Aorta (tissue), 5 donors: ENCODE results near the gene ENDOU. TPM values are rescaled to one million over a fixed set of nuclear protein-coding genes. Genes with fewer than 3 reads are reported as not detected.

Experiments
- ATAC-seq: fragments of 200-7000 bp; cut with Tn5 transposase; one replicate; pipeline ENCODE4 v1.9.1; 2022; ENCODE audit warnings: moderate library complexity; ENCODE audit not compliant: low FRiP score
- DNase-seq, 2 donors: peaks; one replicate each; pipeline ENCODE4 v3.0.0-alpha.2; 2020
- H3K27ac ChIP-seq, 2 donors: one replicate each; pipeline ENCODE4 v1.5.1; 2013; ENCODE audit warnings: low read length in 2 of 2, mild to moderate bottlenecking in 2 of 2, moderate library complexity in 2 of 2, control low read depth in 1 of 2, inconsistent platforms in 1 of 2, low read depth in 1 of 2
- H3K27me3 ChIP-seq, 2 donors: one replicate each; pipeline ENCODE4 v1.6.1; 2013; ENCODE audit warnings: control low read depth in 1 of 2, low read length in 1 of 2, mild to moderate bottlenecking in 1 of 2, moderate library complexity in 1 of 2; ENCODE audit not compliant: insufficient read depth in 2 of 2, control insufficient read depth in 1 of 2
- H3K36me3 ChIP-seq, 2 donors: one replicate each; pipeline ENCODE4 v1.6.1; 2013; ENCODE audit warnings: control low read depth in 1 of 2, low read length in 1 of 2, mild to moderate bottlenecking in 1 of 2; ENCODE audit not compliant: insufficient read depth in 2 of 2, control insufficient read depth in 1 of 2
- H3K4me1 ChIP-seq, 2 donors: one replicate each; pipeline ENCODE4 v1.6.1; 2013; ENCODE audit warnings: low read length in 2 of 2, control low read depth in 1 of 2, mild to moderate bottlenecking in 1 of 2, moderate library complexity in 1 of 2; ENCODE audit not compliant: insufficient read depth in 2 of 2, control insufficient read depth in 1 of 2
- H3K4me3 ChIP-seq, 2 donors: one replicate each; pipeline ENCODE4 v1.5.1; 2013; ENCODE audit warnings: low read length in 2 of 2, control low read depth in 1 of 2, mild to moderate bottlenecking in 1 of 2
- H3K9me3 ChIP-seq: one replicate; pipeline ENCODE4 v1.6.1; 2013; ENCODE audit warnings: mild to moderate bottlenecking, low read length; ENCODE audit not compliant: control insufficient read depth
- WGBS, 2 donors: extraction: QIAGEN DNeasy Blood & Tissue Kit; methylation state at CpG; one replicate each; pipeline ENCODE4 v1.1.7; 2013; 5-methylcytosine and 5-hydroxymethylcytosine counted together
- intact Hi-C, 2 donors: fragments of 100-400 bp; cut with DNase I; formaldehyde crosslinking; loops; one replicate each; pipeline versions ENCODE4 v1.14.2 to v1.15.0; 2022
- polyA plus RNA-seq, 2 donors: library from polyadenylated mRNA; stranded (reverse); fragments of 200-250 nt; gene quantifications; one replicate each; pipeline ENCODE4 v1.2.3, GENCODE V29; 2013
- total RNA-seq, 2 donors: library from RNA; stranded (reverse); fragmentation: NEBNext Ultra II Directional; extraction: Animal tissue kit (Norgen Biotek cat#: 25700); gene quantifications; one replicate each; pipeline ENCODE4 v1.2.1, GENCODE V29; 2021
- donor health status: healthy with polysubstance abuse.
- donor health status: Bipolar disorder and iron deficiency.
- donor health status: DM: no; HTN: no; CAD: no.
- donor health status: DM: no; HTN: no; CAD: no.
- donor health status: DM: yes; HTN: yes; CAD: no.

The ENDOU gene
- total and polyA plus RNA-seq, 4 donors = 0.29 to 1.7 (median 0.74) TPM; not detected in 1

DNA sequence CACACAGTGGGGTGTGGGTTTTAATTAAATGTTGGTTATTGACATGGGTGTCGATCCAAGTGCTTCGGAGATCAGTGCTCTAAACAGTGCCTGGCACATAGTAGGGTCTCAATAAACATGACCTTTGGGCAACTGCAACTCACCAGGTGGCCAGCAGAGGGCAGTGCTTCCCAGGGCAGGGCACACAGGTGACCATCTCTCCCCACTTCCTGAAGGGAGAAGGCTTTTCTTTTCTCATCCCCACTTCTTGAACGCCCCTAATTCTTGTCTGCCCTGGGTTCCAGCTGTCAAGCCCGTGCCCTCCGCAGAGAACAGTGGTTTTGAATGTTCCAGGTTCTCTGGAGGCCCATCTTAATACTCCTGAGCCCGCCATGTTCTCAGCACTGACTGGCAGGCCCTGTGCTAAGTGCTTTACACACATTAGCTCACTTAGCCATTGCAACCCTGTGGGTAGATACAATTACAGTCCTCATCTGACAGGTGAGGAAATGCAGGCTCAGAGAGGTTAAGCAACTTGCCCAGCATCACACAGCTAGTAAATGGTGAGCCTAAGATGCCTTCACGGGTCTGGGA is 17.0 kb upstream of the ENDOU start:
- intact Hi-C loops = loop anchor here (2.0 kb wide), 1 partner anchor 24 kb away; no protein-coding TSS in a partner anchor
- Histone ChIP-seq H3K4me3 (no peak overlapping the region), H3K36me3 (no peaks in the 10 kb centered on the region), H3K4me1 (no peaks in the 10 kb centered on the region), H3K27ac (no peak overlapping the region), H3K9me3 (no peaks in the 10 kb centered on the region), H3K27me3 (no peaks in the 10 kb centered on the region)
- DNase-seq (peak in 1 of 2 donors; percentile 90), ATAC-seq (no peak)
- WGBS, 2 donors = 83 to 84% methylated on average over 7 of the region's 7 CpGs

DNA sequence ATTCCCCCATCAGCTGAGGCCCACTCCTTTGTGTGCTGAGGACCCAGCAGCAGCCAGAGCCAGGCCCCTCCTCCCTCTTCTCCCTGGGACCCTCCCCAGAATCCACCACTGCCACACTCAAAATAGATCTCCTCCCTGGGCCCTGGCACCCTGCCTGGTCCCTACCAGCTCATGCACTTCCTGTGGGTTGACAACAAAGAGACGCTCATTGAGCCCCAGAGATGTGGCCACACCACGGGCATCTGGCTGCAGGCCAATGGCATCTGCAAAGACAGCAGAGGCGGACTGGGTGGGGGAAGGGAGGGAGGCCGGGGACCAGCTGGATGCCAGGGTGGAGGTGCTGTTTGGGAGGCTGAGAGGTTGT is 16.0 kb upstream of the ENDOU start:
- no peaks in the 10 kb centered on the region for H3K27me3 ChIP-seq
- intact Hi-C loops = no loop called here
- H3K4me3 ChIP-seq = no peak overlapping the region
- no peaks in the 10 kb centered on the region for H3K9me3 ChIP-seq
- ATAC-seq (no peak), DNase-seq (peak; percentile 88 to 93)
- WGBS, 2 donors = 2 to 9% methylated on average over 4 of the region's 4 CpGs
- no peaks in the 10 kb centered on the region for H3K36me3 ChIP-seq
- no peak overlapping the region for H3K27ac ChIP-seq
- peaks cover 0 to 1% of the 10 kb centered on the region in 2 donors for H3K4me1 ChIP-seq

DNA sequence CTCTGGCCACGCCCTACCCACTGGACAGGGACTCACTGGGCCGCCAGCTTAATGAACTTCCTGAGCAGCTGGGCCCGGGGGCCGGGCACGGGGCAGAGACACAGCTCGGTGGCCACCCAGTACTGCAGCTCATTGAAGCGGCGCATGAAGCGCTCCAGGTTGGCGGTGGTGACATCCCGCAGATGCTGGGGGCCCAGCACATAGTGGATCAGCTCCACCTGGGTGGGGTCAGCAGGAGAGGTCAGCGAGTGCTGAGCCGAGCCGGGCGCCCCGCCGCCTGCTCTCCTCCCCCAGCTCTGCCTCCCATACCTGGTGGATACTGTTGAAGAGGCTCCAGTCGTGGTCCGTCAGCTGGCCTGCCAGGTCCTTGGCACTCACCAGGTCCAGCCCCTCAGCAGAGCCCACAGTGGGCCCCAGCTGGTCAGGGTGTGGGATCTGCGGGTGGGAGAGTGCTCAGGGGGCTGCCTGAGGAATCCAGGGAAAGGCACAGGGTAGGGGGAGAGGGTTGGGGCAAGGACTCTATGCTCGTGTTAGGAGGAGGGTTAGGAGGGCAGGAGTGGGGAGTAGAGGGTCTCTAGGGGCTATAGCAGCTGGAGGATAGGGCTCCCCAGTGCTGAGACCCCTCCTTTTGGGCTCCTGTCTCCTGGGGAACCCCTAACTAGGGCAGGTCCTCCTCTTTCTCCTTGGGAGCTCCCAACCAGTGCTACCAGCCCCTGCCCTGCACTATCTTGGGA is 15.5 kb upstream of the ENDOU start:
- DNase-seq (no peak), ATAC-seq (no peak)
- no peaks in the 10 kb centered on the region for H3K36me3 ChIP-seq
- no peak overlapping the region for H3K27ac ChIP-seq
- peaks cover 0 to 1% of the 10 kb centered on the region in 2 donors for H3K4me1 ChIP-seq
- H3K4me3 ChIP-seq = no peak overlapping the region
- H3K27me3 ChIP-seq = no peaks in the 10 kb centered on the region
- intact Hi-C loops = no loop called here
- H3K9me3 ChIP-seq = no peaks in the 10 kb centered on the region
- WGBS, 2 donors = 85 to 90% methylated on average over 21 of the region's 21 CpGs

GRCh38 chr12:47739979-47740378 is 14.7 kb upstream of the ENDOU start:
- no peak overlapping the region for H3K27ac ChIP-seq
- intact Hi-C loops = no loop called here

DNA sequence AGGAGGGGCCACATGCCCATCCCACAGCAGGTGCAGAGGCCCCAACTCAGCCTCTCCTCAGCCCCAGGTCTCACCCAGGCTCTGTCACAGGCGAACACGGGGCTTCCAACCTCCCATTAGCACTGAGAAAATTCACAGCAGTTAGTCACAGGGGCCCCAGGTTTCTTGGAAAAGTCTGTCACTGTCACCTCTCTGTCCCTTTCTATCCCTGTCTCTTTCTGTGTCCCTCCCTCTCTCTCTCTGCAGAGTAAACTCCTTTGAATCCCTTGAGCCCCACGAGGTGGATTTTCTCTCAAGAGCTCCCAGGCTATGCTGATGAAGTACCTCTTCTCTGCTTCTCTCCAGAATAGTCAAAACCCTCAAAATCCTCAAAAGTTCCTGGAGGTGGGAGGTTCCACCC is 14.0 kb upstream of the ENDOU start:
- Histone ChIP-seq H3K9me3 (no peaks in the 10 kb centered on the region), H3K27ac (no peak overlapping the region), H3K4me1 (peaks cover 0 to 1% of the 10 kb centered on the region in 2 donors), H3K36me3 (no peaks in the 10 kb centered on the region), H3K4me3 (no peak overlapping the region), H3K27me3 (no peaks in the 10 kb centered on the region)
- no peak for ATAC-seq
- WGBS, 2 donors = 89 to 92% methylated on average over 3 of the region's 3 CpGs
- DNase-seq = no peak
- intact Hi-C loops = no loop called here

More at GRCh38 chr12:47739979-47740378, 14.7 kb upstream of the ENDOU start:
- 91 to 95% methylated on average over 12 of the region's 12 CpGs for WGBS, 2 donors
- ATAC-seq (no peak), DNase-seq (no peak)
- H3K9me3 ChIP-seq = no peaks in the 10 kb centered on the region
- H3K4me1 ChIP-seq = peaks cover 0 to 1% of the 10 kb centered on the region in 2 donors
- no peaks in the 10 kb centered on the region for H3K36me3 ChIP-seq
- H3K27me3 ChIP-seq = no peaks in the 10 kb centered on the region
- H3K4me3 ChIP-seq = no peak overlapping the region

GRCh38 chr12:47737936-47738594 is 12.8 kb upstream of the ENDOU start:
- Histone ChIP-seq H3K4me3 (no peak overlapping the region), H3K36me3 (no peaks in the 10 kb centered on the region), H3K4me1 (peaks cover 0 to 1% of the 10 kb centered on the region in 2 donors), H3K27me3 (no peaks in the 10 kb centered on the region), H3K27ac (peak overlapping the region in 1 of 2 donors; percentile 55), H3K9me3 (no peaks in the 10 kb centered on the region)
- WGBS, 2 donors = 84 to 87% methylated on average over 17 of the region's 17 CpGs
- no peak for DNase-seq
- no peak for ATAC-seq
- intact Hi-C loops = loop anchor here in 1 of 2 donors (2.0 kb wide), 1 partner anchor 21 kb away; no protein-coding TSS in a partner anchor

- Histone ChIP-seq H3K9me3 (no peaks in the 10 kb centered on the region), H3K36me3 (no peaks in the 10 kb centered on the region), H3K4me3 (no peak overlapping the region), H3K27me3 (no peaks in the 10 kb centered on the region), H3K27ac (peak overlapping the region; percentile 10 to 90), H3K4me1 (peaks cover 0 to 1% of the 10 kb centered on the region in 2 donors)
- DNase-seq (peak; percentile 93 to 95), ATAC-seq (peak; percentile 91)
- intact Hi-C loops = loop anchor here in 1 of 2 donors (2.0 kb wide), 1 partner anchor 20 kb away; no protein-coding TSS in a partner anchor
- 10% methylated on average over 19 of the region's 19 CpGs for WGBS, 2 donors
These were observed 11.8 kb upstream of the ENDOU start for GRCh38 chr12:47736877-47737676.

DNA sequence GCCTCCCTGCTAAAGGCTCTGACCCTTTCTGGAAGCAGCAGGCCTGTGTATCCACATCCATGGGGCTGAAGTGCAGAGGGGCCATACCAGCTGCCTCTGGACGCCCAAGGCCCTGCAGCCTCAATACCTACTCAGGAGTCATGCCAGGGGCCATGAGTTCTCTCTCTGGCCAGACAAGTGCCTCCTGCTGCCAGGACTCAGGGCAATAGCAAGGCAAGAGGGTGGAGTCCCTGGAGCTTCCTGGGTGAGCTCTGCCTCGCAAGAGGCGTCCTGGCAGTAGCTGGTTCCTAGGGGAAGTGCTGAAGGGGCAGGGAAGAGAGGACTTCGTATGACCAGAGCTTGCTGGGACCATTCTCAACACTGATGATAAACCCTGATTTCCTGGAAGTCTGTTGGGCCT is 10.9 kb upstream of the ENDOU start:
- peaks cover 0 to 1% of the 10 kb centered on the region in 2 donors for H3K4me1 ChIP-seq
- peak overlapping the region in 1 of 2 donors; percentile 90 for H3K27ac ChIP-seq
- 14 to 30% methylated on average over 4 of the region's 4 CpGs for WGBS, 2 donors
- intact Hi-C loops = loop anchor here in 1 of 2 donors (2.0 kb wide), 1 partner anchor 19 kb away; no protein-coding TSS in a partner anchor
- H3K36me3 ChIP-seq = no peaks in the 10 kb centered on the region
- no peaks in the 10 kb centered on the region for H3K9me3 ChIP-seq
- H3K4me3 ChIP-seq = no peak overlapping the region
- DNase-seq = no peak
- no peak for ATAC-seq
- no peaks in the 10 kb centered on the region for H3K27me3 ChIP-seq
